ENCODE data around the gene MAN1B1.

DNA sequence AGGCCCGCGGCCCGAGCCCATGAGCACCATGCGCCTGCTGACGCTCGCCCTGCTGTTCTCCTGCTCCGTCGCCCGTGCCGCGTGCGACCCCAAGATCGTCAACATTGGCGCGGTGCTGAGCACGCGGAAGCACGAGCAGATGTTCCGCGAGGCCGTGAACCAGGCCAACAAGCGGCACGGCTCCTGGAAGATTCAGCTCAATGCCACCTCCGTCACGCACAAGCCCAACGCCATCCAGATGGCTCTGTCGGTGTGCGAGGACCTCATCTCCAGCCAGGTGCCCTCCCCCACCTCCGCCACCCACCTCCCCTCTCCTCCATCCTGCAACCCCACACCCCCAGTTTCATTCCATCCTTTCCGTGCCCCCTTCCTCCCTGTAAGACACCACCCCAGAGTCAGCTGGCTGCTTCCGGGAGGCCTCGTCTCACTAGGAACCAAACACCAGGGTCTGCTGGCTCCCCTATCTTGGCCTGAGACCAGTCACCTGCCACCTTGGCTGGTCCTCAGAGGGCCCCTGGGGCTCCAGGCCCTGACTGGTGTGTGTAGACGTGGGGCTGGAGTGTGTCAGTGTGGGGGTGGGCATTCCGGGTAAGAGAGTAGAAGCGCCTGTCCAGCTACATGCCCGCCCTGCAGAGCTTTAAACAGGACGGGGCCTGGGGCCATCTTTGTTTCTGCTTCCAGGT lies 52.8 kb downstream of the MAN1B1 start:
- TF ChIP-seq, protein P1, sequence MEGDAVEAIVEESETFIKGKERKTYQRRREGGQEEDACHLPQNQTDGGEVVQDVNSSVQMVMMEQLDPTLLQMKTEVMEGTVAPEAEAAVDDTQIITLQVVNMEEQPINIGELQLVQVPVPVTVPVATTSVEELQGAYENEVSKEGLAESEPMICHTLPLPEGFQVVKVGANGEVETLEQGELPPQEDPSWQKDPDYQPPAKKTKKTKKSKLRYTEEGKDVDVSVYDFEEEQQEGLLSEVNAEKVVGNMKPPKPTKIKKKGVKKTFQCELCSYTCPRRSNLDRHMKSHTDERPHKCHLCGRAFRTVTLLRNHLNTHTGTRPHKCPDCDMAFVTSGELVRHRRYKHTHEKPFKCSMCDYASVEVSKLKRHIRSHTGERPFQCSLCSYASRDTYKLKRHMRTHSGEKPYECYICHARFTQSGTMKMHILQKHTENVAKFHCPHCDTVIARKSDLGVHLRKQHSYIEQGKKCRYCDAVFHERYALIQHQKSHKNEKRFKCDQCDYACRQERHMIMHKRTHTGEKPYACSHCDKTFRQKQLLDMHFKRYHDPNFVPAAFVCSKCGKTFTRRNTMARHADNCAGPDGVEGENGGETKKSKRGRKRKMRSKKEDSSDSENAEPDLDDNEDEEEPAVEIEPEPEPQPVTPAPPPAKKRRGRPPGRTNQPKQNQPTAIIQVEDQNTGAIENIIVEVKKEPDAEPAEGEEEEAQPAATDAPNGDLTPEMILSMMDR (IDR thresholded peaks at IDR 0.05) = no peak
- no peak for TF ChIP-seq EP300 (IDR thresholded peaks at IDR 0.05)
- no peak for TF ChIP-seq POLR2A (IDR thresholded peaks at IDR 0.05)
